Smooth muscle cell (in vitro differentiated cells): ENCODE measurements around the gene GPR83. TPM values are rescaled to one million over a fixed set of nuclear protein-coding genes. Genes with fewer than 3 reads are reported as not detected.

ENCODE experiments used
- DNase-seq: peaks from one replicate; lab custom pipeline; 2025; ENCODE audit not compliant: unreplicated experiment; lab: John Stamatoyannopoulos, UW
- H2AFZ ChIP-seq: fragments of 200-600 bp; sonication (generic); 2 replicates; pipeline ENCODE4 v1.6.0; 2016; ENCODE audit warnings: antibody characterized with exemption, low read depth, mild to moderate bottlenecking
- H3F3A ChIP-seq: fragments of 200-600 bp; sonication (generic); 2 replicates; pipeline ENCODE4 v1.6.0; 2017; ENCODE audit warnings: antibody characterized with exemption, low read depth
- H3K27ac ChIP-seq: fragments of 200-600 bp; sonication (generic); 2 replicates; pipeline ENCODE4 v1.5.1; 2016; ENCODE audit warnings: low read depth, mild to moderate bottlenecking
- H3K27me3 ChIP-seq: fragments of 200-600 bp; sonication (generic); 2 replicates; pipeline ENCODE4 v1.6.1; 2016; ENCODE audit warnings: low read depth, mild to moderate bottlenecking
- H3K36me3 ChIP-seq: fragments of 200-600 bp; sonication (generic); 2 replicates; pipeline ENCODE4 v1.5.1; 2016; ENCODE audit warnings: low read depth
- H3K4me1 ChIP-seq: fragments of 200-600 bp; sonication (generic); 2 replicates; pipeline ENCODE4 v1.5.1; 2016; ENCODE audit warnings: low read depth
- H3K4me2 ChIP-seq: fragments of 200-600 bp; sonication (generic); 2 replicates; pipeline ENCODE4 v1.6.0; 2016; ENCODE audit warnings: mild to moderate bottlenecking
- H3K4me3 ChIP-seq: fragments of 200-600 bp; sonication (generic); 2 replicates; pipeline ENCODE4 v1.5.1; 2016; ENCODE audit warnings: mild to moderate bottlenecking
- H3K79me2 ChIP-seq: fragments of 200-600 bp; sonication (generic); 2 replicates; pipeline ENCODE4 v1.6.0; 2016; ENCODE audit warnings: low read depth, mild to moderate bottlenecking
- H3K9ac ChIP-seq: fragments of 200-600 bp; sonication (generic); 2 replicates; pipeline ENCODE4 v1.6.0; 2016; ENCODE audit warnings: low read depth
- H3K9me3 ChIP-seq: fragments of 200-600 bp; sonication (generic); replicated peaks from 2 replicates; pipeline ENCODE4 v1.5.1; 2016; ENCODE audit warnings: low read depth
- H4K20me1 ChIP-seq: fragments of 200-600 bp; sonication (generic); 2 replicates; pipeline ENCODE4 v1.6.0; 2016; ENCODE audit warnings: low read depth
- WGBS: methylation state at CpG from one replicate; pipeline ENCODE4 v1.1.7; 2016; ENCODE audit warnings: low lambda C conversion rate; 5-methylcytosine and 5-hydroxymethylcytosine counted together
- polyA plus RNA-seq: library from polyadenylated mRNA; unstranded; fragments of >200 nt; fragmentation: Nextera tagmentation; extraction: Ambion mirVana; gene quantifications from 2 replicates; pipeline ENCODE4 v1.2.1, GENCODE V29; 2016
- total RNA-seq: library from RNA; depleted of rRNA; stranded (reverse); fragments of >200 nt; gene quantifications from 2 replicates; pipeline ENCODE4 v1.2.3, GENCODE V29; 2014
- TF ChIP-seq, protein P1 (sequence below): fragments of 200-600 bp; sonication (generic); IDR thresholded peaks from 2 replicates; pipeline ENCODE4 v1.5.1; 2017; ENCODE audit warnings: borderline replicate concordance, mild to moderate bottlenecking, antibody characterized with exemption; ENCODE audit not compliant: insufficient read depth, poor library complexity, severe bottlenecking

GPR83 gene
- total and polyA plus RNA-seq, 2 experiments from 2014 or later: 0.05 to 1.1 TPM

GRCh38 chr11:94328587-94329080 is 72.6 kb downstream of the GPR83 start:
- no peaks in the 10 kb centered on the region for H3K36me3 ChIP-seq
- H3K4me3 ChIP-seq: no peak overlapping the region
- no peak overlapping the region for H3K27ac ChIP-seq
- H2AFZ ChIP-seq: no peak overlapping the region
- no peak overlapping the region for H3K4me2 ChIP-seq
- no peaks in the 10 kb centered on the region for H3K4me1 ChIP-seq
- H3F3A ChIP-seq: no peaks in the 10 kb centered on the region
- H3K9me3 ChIP-seq: no peaks in the 10 kb centered on the region
- no peaks in the 10 kb centered on the region for H3K27me3 ChIP-seq
- 94% methylated on average over 6 of the region's 6 CpGs for WGBS
- H4K20me1 ChIP-seq: no peaks in the 10 kb centered on the region
- no peaks in the 10 kb centered on the region for H3K79me2 ChIP-seq
- H3K9ac ChIP-seq: no peak overlapping the region
- no peak for DNase-seq
- TF ChIP-seq, protein P1, sequence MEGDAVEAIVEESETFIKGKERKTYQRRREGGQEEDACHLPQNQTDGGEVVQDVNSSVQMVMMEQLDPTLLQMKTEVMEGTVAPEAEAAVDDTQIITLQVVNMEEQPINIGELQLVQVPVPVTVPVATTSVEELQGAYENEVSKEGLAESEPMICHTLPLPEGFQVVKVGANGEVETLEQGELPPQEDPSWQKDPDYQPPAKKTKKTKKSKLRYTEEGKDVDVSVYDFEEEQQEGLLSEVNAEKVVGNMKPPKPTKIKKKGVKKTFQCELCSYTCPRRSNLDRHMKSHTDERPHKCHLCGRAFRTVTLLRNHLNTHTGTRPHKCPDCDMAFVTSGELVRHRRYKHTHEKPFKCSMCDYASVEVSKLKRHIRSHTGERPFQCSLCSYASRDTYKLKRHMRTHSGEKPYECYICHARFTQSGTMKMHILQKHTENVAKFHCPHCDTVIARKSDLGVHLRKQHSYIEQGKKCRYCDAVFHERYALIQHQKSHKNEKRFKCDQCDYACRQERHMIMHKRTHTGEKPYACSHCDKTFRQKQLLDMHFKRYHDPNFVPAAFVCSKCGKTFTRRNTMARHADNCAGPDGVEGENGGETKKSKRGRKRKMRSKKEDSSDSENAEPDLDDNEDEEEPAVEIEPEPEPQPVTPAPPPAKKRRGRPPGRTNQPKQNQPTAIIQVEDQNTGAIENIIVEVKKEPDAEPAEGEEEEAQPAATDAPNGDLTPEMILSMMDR: no peak

Other genes with a start within 250 kb of the GPR83 start
- not detected in 2 replicates for gene IZUMO1R, start 96.8 kb downstream of the GPR83 start, total RNA-seq
- not detected in 2 replicates for gene IZUMO1R, start 96.8 kb downstream of the GPR83 start, polyA plus RNA-seq
- 12.3 and 15.1 TPM in 2 replicates for gene MRE11, start 92.4 kb upstream of the GPR83 start, total RNA-seq
- gene MRE11, start 92.4 kb upstream of the GPR83 start, polyA plus RNA-seq: 5.1 and 6.7 TPM in 2 replicates
- 20.3 and 31.8 TPM in 2 replicates for gene ANKRD49, start 92.6 kb upstream of the GPR83 start, total RNA-seq
- 13.6 and 13.7 TPM in 2 replicates for gene ANKRD49, start 92.6 kb upstream of the GPR83 start, polyA plus RNA-seq
- not detected in 2 replicates for gene C11orf97, start 111.0 kb upstream of the GPR83 start, total RNA-seq
- not detected in 2 replicates for gene C11orf97, start 111.0 kb upstream of the GPR83 start, polyA plus RNA-seq
- 5.7 and 7.2 TPM in 2 replicates for gene FUT4, start 142.5 kb upstream of the GPR83 start, total RNA-seq
- gene FUT4, start 142.5 kb upstream of the GPR83 start, polyA plus RNA-seq: 4.4 and 5.1 TPM in 2 replicates
- gene PIWIL4, start 165.9 kb upstream of the GPR83 start, total RNA-seq: 2.9 and 3.1 TPM in 2 replicates
- gene PIWIL4, start 165.9 kb upstream of the GPR83 start, polyA plus RNA-seq: 0.88 and 2.9 TPM in 2 replicates